HepG2 (cell line): Measurements from ENCODE around the gene ZNF771. TPM values are rescaled to one million over a fixed set of nuclear protein-coding genes. Genes with fewer than 3 reads are reported as not detected.
A peak's percentile ranks its signal among the peaks of the same experiment; 100 is the strongest.

Source experiments
- AKAP8 ChIP-seq: sonication (generic); formaldehyde crosslinking; IDR thresholded peaks from 2 replicates; pipeline ENCODE4 v1.5.1; 2020; ENCODE audit warnings: mild to moderate bottlenecking, missing genetic modification reagents
- ELF4 ChIP-seq: sonication (generic); formaldehyde crosslinking; IDR thresholded peaks from 2 replicates; pipeline ENCODE4 v1.5.0; 2020; ENCODE audit warnings: missing genetic modification reagents, mild to moderate bottlenecking, moderate library complexity, borderline replicate concordance
- FOSL1 ChIP-seq: sonication (generic); formaldehyde crosslinking; IDR thresholded peaks from 2 replicates; pipeline ENCODE4 v1.9.0; 2021; ENCODE audit warnings: missing genetic modification reagents, borderline replicate concordance
- HNF1B ChIP-seq: sonication (generic); formaldehyde crosslinking; IDR thresholded peaks from 2 replicates; pipeline ENCODE4 v1.5.1; 2020; ENCODE audit warnings: mild to moderate bottlenecking, moderate library complexity, missing genetic modification reagents
- HNRNPK ChIP-seq: fragments of 200-400 bp; formaldehyde crosslinking; IDR thresholded peaks from 2 replicates; pipeline ENCODE4 v1.6.1; 2018; ENCODE audit warnings: low read length, low read depth, moderate library complexity, mild to moderate bottlenecking; ENCODE audit not compliant: poor library complexity, severe bottlenecking
- KAT8 ChIP-seq: IDR thresholded peaks from 2 replicates; pipeline ENCODE4 v1.6.1; 2016; ENCODE audit warnings: missing genetic modification reagents, missing compliant biosample characterization
- KLF15 ChIP-seq: sonication (generic); formaldehyde crosslinking; IDR thresholded peaks from 2 replicates; pipeline ENCODE4 v1.8.1; 2023; ENCODE audit warnings: borderline replicate concordance, mild to moderate bottlenecking, inconsistent platforms, missing genetic modification reagents, mixed read lengths
- MATR3 ChIP-seq: sonication (generic); formaldehyde crosslinking; IDR thresholded peaks from 2 replicates; pipeline ENCODE4 v1.4.0; 2020; ENCODE audit warnings: missing genetic modification reagents
- MIER2 ChIP-seq: IDR thresholded peaks from 2 replicates; pipeline ENCODE4 v1.6.1; 2016; ENCODE audit warnings: missing biosample characterization, missing genetic modification reagents
- PHF20 ChIP-seq: sonication (generic); formaldehyde crosslinking; IDR thresholded peaks from 2 replicates; pipeline ENCODE4 v1.5.0; 2020; ENCODE audit warnings: mild to moderate bottlenecking, missing genetic modification reagents
- RXRA ChIP-seq: sonication (generic); formaldehyde crosslinking; IDR thresholded peaks from 2 replicates; pipeline ENCODE4 v1.5.1; 2020; ENCODE audit warnings: missing genetic modification reagents
- SRSF1 ChIP-seq: fragments of 200-400 bp; formaldehyde crosslinking; optimal IDR thresholded peaks from 2 replicates; pipeline ENCODE3; 2017; ENCODE audit warnings: mild to moderate bottlenecking, low read depth, low read length, moderate library complexity
- TIGD3 ChIP-seq: sonication (generic); formaldehyde crosslinking; IDR thresholded peaks from 2 replicates; pipeline ENCODE4 v1.5.1; 2020; ENCODE audit warnings: mild to moderate bottlenecking, missing genetic modification reagents, borderline replicate concordance
- ZBTB7A ChIP-seq: sonication (generic); formaldehyde crosslinking; IDR thresholded peaks from 2 replicates; pipeline ENCODE4 v1.8.0; 2022; ENCODE audit warnings: mild to moderate bottlenecking, missing genetic modification reagents
- ZNF335 ChIP-seq: sonication (generic); formaldehyde crosslinking; IDR thresholded peaks from 2 replicates; pipeline ENCODE4 v1.4.0; 2020; ENCODE audit warnings: missing genetic modification reagents
- ZNF510 ChIP-seq: sonication (generic); formaldehyde crosslinking; IDR thresholded peaks from 2 replicates; pipeline ENCODE4 v1.4.0; 2020; ENCODE audit warnings: low read depth, mild to moderate bottlenecking, missing genetic modification reagents
- ZNF704 ChIP-seq: sonication (generic); formaldehyde crosslinking; IDR thresholded peaks from 2 replicates; pipeline ENCODE4 v1.8.1; 2023; ENCODE audit warnings: mild to moderate bottlenecking, inconsistent platforms, moderate library complexity, missing genetic modification reagents, borderline replicate concordance
- polyA plus RNA-seq, 8 experiments: library from polyadenylated mRNA; depleted of rRNA in 3 of 8; stranded (reverse) in 7 of 8; unstranded in 1 of 8; fragments of >200 nt; fragmentation: Illumina TruSeq in 4 of 8; extraction: Trizol in 4 of 8; gene quantifications; 2 replicates each; pipeline versions ENCODE4 v1.2.1 to v1.2.3, GENCODE V29; 2011 to 2016; ENCODE audit warnings: low read depth in 4 of 8, missing spikeins in 1 of 8, mixed read lengths in 1 of 8; ENCODE audit not compliant: insufficient read depth in 1 of 8
- total RNA-seq, 5 experiments: library from RNA; depleted of rRNA; stranded (reverse); fragments of >200 nt; fragmentation: Illumina TruSeq; extraction: Trizol; gene quantifications; 2 replicates each; pipeline ENCODE4 v1.2.3, GENCODE V29; 2016; ENCODE audit warnings: low read depth in 1 of 5
- TF ChIP-seq, protein P1 (sequence below): IDR thresholded peaks from 2 replicates; pipeline ENCODE4 v1.6.1; 2016
- TF ChIP-seq, protein P2 (sequence below): sonication (generic); formaldehyde crosslinking; IDR thresholded peaks from 2 replicates; pipeline ENCODE4 v1.4.0; 2020; ENCODE audit warnings: missing genetic modification reagents, borderline replicate concordance
- TF ChIP-seq, protein P3 (sequence below): IDR thresholded peaks from 2 replicates; pipeline ENCODE4 v1.6.1; 2018; ENCODE audit warnings: missing genetic modification reagents

ZNF771 gene
- total and polyA plus RNA-seq, 2 of the 13 experiments (the other 11 are each of a cell fraction or from before 2014, with no cell fraction given), result 5.0 to 11.8 TPM

DNA sequence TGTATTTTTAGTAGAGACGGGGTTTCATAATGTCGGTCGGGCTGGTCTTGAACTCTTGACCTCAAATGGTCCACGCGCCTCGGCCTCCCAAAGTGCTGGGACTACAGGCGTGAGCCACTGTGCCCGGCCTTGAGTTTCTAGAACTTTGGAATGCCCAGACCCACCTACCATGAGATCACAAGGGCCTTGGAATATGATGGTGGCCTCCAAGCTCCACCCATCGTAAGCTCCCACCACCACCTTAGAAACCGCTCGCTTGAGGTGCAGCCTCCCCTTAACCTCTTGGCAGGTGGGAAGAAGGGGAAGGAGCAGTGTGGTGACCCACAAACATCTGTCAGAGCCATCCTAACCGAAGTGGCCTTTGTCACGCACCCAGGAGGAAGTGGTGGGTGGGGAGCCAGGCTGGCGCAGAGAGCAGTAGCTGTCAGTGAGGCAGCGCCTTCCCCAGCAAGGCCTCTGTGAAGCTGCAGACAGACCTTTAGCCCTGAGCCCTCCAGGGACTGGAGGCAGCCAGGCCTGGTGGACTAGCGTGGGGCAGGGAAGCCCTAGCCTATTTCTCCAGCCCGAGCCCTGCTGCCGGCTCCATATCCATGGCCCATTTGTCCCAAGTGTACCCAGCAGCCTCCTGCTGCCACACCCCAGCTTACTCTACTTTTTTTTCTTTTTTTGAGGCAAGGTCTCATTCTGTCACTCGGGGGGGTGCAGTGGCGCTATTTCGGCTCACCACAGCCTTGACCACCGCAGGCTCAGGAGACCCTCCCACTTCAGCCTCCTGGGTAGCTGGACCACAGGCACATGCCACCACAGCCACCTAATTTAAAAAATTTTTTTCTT lies 51.4 kb downstream of the ZNF771 start (continued):
- TF ChIP-seq HNF1B (CRISPR knock-in tag) (peak; percentile 90), RXRA (CRISPR knock-in tag) (peak; percentile 65; the same call in 1 of the 2 replicates), TIGD3 (CRISPR knock-in tag) (0 out of 2 replicates have a peak, but pooled peaks have one; percentile 86), ZNF510 (CRISPR knock-in tag) (peak; percentile 50; the same call in 1 of the 2 replicates), ELF4 (CRISPR knock-in tag) (no peak), KAT8 (no peak), MATR3 (no peak), PHF20 (CRISPR knock-in tag) (peak; percentile 50; the same call in 1 of the 2 replicates), AKAP8 (CRISPR knock-in tag) (peak; percentile 61), ZBTB7A (peak; percentile 81; the same call in 1 of the 2 replicates), FOSL1 (CRISPR knock-in tag) (no peak), ZNF704 (CRISPR knock-in tag) (no peak), SRSF1 (no peak), KLF15 (CRISPR knock-in tag) (no peak), MIER2 (CRISPR knock-in tag) (0 out of 2 replicates have a peak, but pooled peaks have one; percentile 17), ZNF335 (CRISPR knock-in tag) (0 out of 2 replicates have a peak, but pooled peaks have one; percentile 49), HNRNPK (no peak)
- TF ChIP-seq, protein P1, sequence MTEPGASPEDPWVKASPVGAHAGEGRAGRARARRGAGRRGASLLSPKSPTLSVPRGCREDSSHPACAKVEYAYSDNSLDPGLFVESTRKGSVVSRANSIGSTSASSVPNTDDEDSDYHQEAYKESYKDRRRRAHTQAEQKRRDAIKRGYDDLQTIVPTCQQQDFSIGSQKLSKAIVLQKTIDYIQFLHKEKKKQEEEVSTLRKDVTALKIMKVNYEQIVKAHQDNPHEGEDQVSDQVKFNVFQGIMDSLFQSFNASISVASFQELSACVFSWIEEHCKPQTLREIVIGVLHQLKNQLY, result no peak
- TF ChIP-seq, protein P2, sequence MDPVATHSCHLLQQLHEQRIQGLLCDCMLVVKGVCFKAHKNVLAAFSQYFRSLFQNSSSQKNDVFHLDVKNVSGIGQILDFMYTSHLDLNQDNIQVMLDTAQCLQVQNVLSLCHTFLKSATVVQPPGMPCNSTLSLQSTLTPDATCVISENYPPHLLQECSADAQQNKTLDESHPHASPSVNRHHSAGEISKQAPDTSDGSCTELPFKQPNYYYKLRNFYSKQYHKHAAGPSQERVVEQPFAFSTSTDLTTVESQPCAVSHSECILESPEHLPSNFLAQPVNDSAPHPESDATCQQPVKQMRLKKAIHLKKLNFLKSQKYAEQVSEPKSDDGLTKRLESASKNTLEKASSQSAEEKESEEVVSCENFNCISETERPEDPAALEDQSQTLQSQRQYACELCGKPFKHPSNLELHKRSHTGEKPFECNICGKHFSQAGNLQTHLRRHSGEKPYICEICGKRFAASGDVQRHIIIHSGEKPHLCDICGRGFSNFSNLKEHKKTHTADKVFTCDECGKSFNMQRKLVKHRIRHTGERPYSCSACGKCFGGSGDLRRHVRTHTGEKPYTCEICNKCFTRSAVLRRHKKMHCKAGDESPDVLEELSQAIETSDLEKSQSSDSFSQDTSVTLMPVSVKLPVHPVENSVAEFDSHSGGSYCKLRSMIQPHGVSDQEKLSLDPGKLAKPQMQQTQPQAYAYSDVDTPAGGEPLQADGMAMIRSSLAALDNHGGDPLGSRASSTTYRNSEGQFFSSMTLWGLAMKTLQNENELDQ (CRISPR knock-in tag), result 0 out of 2 replicates have a peak, but pooled peaks have one; percentile 13
- TF ChIP-seq, protein P3, sequence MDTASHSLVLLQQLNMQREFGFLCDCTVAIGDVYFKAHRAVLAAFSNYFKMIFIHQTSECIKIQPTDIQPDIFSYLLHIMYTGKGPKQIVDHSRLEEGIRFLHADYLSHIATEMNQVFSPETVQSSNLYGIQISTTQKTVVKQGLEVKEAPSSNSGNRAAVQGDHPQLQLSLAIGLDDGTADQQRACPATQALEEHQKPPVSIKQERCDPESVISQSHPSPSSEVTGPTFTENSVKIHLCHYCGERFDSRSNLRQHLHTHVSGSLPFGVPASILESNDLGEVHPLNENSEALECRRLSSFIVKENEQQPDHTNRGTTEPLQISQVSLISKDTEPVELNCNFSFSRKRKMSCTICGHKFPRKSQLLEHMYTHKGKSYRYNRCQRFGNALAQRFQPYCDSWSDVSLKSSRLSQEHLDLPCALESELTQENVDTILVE, result no peak
